HepG2 (cell line): Measurements from ENCODE around the gene TSSK3. TPM values are rescaled to one million over a fixed set of nuclear protein-coding genes. Genes with fewer than 3 reads are reported as not detected.

Experiments used
- AHDC1 ChIP-seq: sonication (generic); formaldehyde crosslinking; IDR thresholded peaks from 2 replicates; pipeline ENCODE4 v1.5.1; 2020; ENCODE audit warnings: mild to moderate bottlenecking, missing genetic modification reagents, borderline replicate concordance
- CBX5 ChIP-seq: sonication (generic); formaldehyde crosslinking; IDR thresholded peaks from 2 replicates; pipeline ENCODE4 v1.4.0; 2020; ENCODE audit warnings: missing genetic modification reagents, borderline replicate concordance
- CERS6 ChIP-seq: sonication (generic); formaldehyde crosslinking; IDR thresholded peaks from 2 replicates; pipeline ENCODE4 v1.5.0; 2020; ENCODE audit warnings: missing genetic modification reagents
- DRAP1 ChIP-seq: IDR thresholded peaks from 2 replicates; pipeline ENCODE4 v1.6.1; 2016; ENCODE audit warnings: missing genetic modification reagents, missing compliant biosample characterization
- IRF9 ChIP-seq: sonication (generic); formaldehyde crosslinking; IDR thresholded peaks from 2 replicates; pipeline ENCODE4 v1.8.0; 2022; ENCODE audit warnings: missing genetic modification reagents, mild to moderate bottlenecking, borderline replicate concordance
- JARID2 ChIP-seq: sonication (generic); formaldehyde crosslinking; IDR thresholded peaks from 2 replicates; pipeline ENCODE4 v1.8.1; 2023; ENCODE audit warnings: missing genetic modification reagents, inconsistent platforms; ENCODE audit not compliant: insufficient replicate concordance
- MED13 ChIP-seq: sonication (generic); formaldehyde crosslinking; IDR thresholded peaks from 2 replicates; pipeline ENCODE4 v1.5.0; 2020; ENCODE audit warnings: missing genetic modification reagents
- NFE2L1 ChIP-seq: sonication (generic); formaldehyde crosslinking; IDR thresholded peaks from 2 replicates; pipeline ENCODE4 v1.4.0; 2020; ENCODE audit warnings: missing genetic modification reagents, mild to moderate bottlenecking, borderline replicate concordance
- RBFOX2 ChIP-seq: fragments of 200-400 bp; formaldehyde crosslinking; IDR thresholded peaks from 2 replicates; pipeline ENCODE4 v1.6.1; 2017; ENCODE audit warnings: low read depth, mild to moderate bottlenecking, low read length
- RFX1 ChIP-seq: fragments of 450-650 bp; IDR thresholded peaks from 2 replicates; pipeline ENCODE4 v1.6.1; 2017
- RORA ChIP-seq: sonication (generic); formaldehyde crosslinking; IDR thresholded peaks from 2 replicates; pipeline ENCODE4 v1.5.0; 2020; ENCODE audit warnings: mild to moderate bottlenecking, missing genetic modification reagents, moderate library complexity
- SMAD3 ChIP-seq: sonication (generic); formaldehyde crosslinking; IDR thresholded peaks from 2 replicates; pipeline ENCODE4 v1.4.0; 2020; ENCODE audit warnings: missing genetic modification reagents
- SRSF1 ChIP-seq: fragments of 200-400 bp; formaldehyde crosslinking; optimal IDR thresholded peaks from 2 replicates; pipeline ENCODE3; 2017; ENCODE audit warnings: mild to moderate bottlenecking, low read depth, low read length, moderate library complexity
- ZFP1 ChIP-seq: IDR thresholded peaks from 2 replicates; pipeline ENCODE4 v1.6.1; 2016
- ZIK1 ChIP-seq: sonication (generic); formaldehyde crosslinking; IDR thresholded peaks from 2 replicates; pipeline ENCODE4 v1.5.0; 2020; ENCODE audit warnings: mild to moderate bottlenecking, low read depth, missing genetic modification reagents, borderline replicate concordance
- ZNF761 ChIP-seq: sonication (generic); formaldehyde crosslinking; conservative IDR thresholded peaks from 2 replicates; pipeline ENCODE4 v1.4.0; 2020; ENCODE audit warnings: mild to moderate bottlenecking, missing genetic modification reagents
- ZNF83 ChIP-seq: sonication (generic); formaldehyde crosslinking; IDR thresholded peaks from 2 replicates; pipeline ENCODE4 v1.4.0; 2020; ENCODE audit warnings: missing genetic modification reagents, mild to moderate bottlenecking, borderline replicate concordance
- ZXDC ChIP-seq: sonication (generic); formaldehyde crosslinking; IDR thresholded peaks from 2 replicates; pipeline ENCODE4 v1.5.0; 2020; ENCODE audit warnings: mild to moderate bottlenecking, missing genetic modification reagents
- polyA plus RNA-seq, 8 experiments: library from polyadenylated mRNA; depleted of rRNA in 3 of 8; stranded (reverse) in 7 of 8; unstranded in 1 of 8; fragments of >200 nt; fragmentation: Illumina TruSeq in 4 of 8; extraction: Trizol in 4 of 8; gene quantifications; 2 replicates each; pipeline versions ENCODE4 v1.2.1 to v1.2.3, GENCODE V29; 2011 to 2016; ENCODE audit warnings: low read depth in 4 of 8, missing spikeins in 1 of 8, mixed read lengths in 1 of 8; ENCODE audit not compliant: insufficient read depth in 1 of 8
- total RNA-seq, 5 experiments: library from RNA; depleted of rRNA; stranded (reverse); fragments of >200 nt; fragmentation: Illumina TruSeq; extraction: Trizol; gene quantifications; 2 replicates each; pipeline ENCODE4 v1.2.3, GENCODE V29; 2016; ENCODE audit warnings: low read depth in 1 of 5

TSSK3 gene
- total and polyA plus RNA-seq, 2 of the 13 experiments (the other 11 are each of a cell fraction or from before 2014, with no cell fraction given), result 1.0 to 1.1 TPM

- TF ChIP-seq ZXDC (CRISPR knock-in tag), result no peak
- no peak for TF ChIP-seq MED13
- no peak for TF ChIP-seq SRSF1
- no peak for TF ChIP-seq ZIK1 (CRISPR knock-in tag)
- no peak for TF ChIP-seq CERS6 (CRISPR knock-in tag)
- TF ChIP-seq RORA, result no peak
- TF ChIP-seq ZNF83 (CRISPR knock-in tag), result no peak
- TF ChIP-seq DRAP1, result 0 out of 2 replicates have a peak, but pooled peaks have one; percentile 16
- TF ChIP-seq SMAD3 (CRISPR knock-in tag), result peak; percentile 53; the same call in 1 of the 2 replicates
- no peak for TF ChIP-seq NFE2L1 (CRISPR knock-in tag)
- TF ChIP-seq ZNF761 (CRISPR knock-in tag), result no peak
- TF ChIP-seq IRF9 (CRISPR knock-in tag), result no peak
- TF ChIP-seq RBFOX2, result peak; percentile 39; the same call in 1 of the 2 replicates
- peak; percentile 72; the same call in 1 of the 2 replicates for TF ChIP-seq CBX5 (CRISPR knock-in tag)
- TF ChIP-seq RFX1, result no peak
- no peak for TF ChIP-seq JARID2 (CRISPR knock-in tag)
- TF ChIP-seq AHDC1, result peak; percentile 82
- TF ChIP-seq ZFP1 (CRISPR knock-in tag), result no peak
Measured at GRCh38 chr1:32321712-32322291, 40.5 kb upstream of the TSSK3 start (continued).
